Tibial artery (tissue), 4 donors: Measurements from ENCODE around the gene GNG10.

Experiments
- DNase-seq, 2 donors: peaks; one replicate each; pipeline ENCODE4 v3.0.0-alpha.2; 2019
- H3K27ac ChIP-seq, 2 donors: fragments of 200-600 bp; sonication (generic) in 1 of 2; 1 replicate in 1 of 2; 2 replicates in 1 of 2; pipeline ENCODE4 v1.5.1; 2018 to 2019; ENCODE audit warnings: mild to moderate bottlenecking in 1 of 2
- H3K27me3 ChIP-seq, 2 donors: fragments of 200-600 bp; sonication (generic) in 1 of 2; one replicate each; pipeline versions ENCODE4 v1.5.1 to v1.6.0; 2016 to 2019
- H3K36me3 ChIP-seq, 3 donors: fragments of 200-600 bp; sonication (generic) in 2 of 3; one replicate each; pipeline ENCODE4 v1.5.1; 2016 to 2019; ENCODE audit warnings: mild to moderate bottlenecking in 2 of 3
- H3K4me1 ChIP-seq, 4 donors: fragments of 200-600 bp; sonication (generic) in 2 of 4; 1 replicate in 3 of 4; 2 replicates in 1 of 4; pipeline ENCODE4 v1.5.1; 2016 to 2019
- H3K4me3 ChIP-seq, 2 donors: fragments of 200-600 bp; sonication (generic) in 1 of 2; 1 replicate in 1 of 2; 2 replicates in 1 of 2; pipeline ENCODE4 v1.5.1; 2018 to 2019; ENCODE audit warnings: mild to moderate bottlenecking in 2 of 2
- H3K9me3 ChIP-seq, 3 donors: fragments of 200-600 bp; sonication (generic) in 1 of 3; one replicate each; pipeline ENCODE4 v1.5.1; 2016 to 2019
- CTCF ChIP-seq, 2 experiments: fragments of 200-600 bp in 1 of 2; fragments of 450-650 bp in 1 of 2; IDR thresholded peaks; one replicate each; pipeline ENCODE4 v1.5.1; 2017 to 2019; ENCODE audit warnings: antibody characterized with exemption in 2 of 2, mild to moderate bottlenecking in 1 of 2, moderate library complexity in 1 of 2
- intact Hi-C: fragments of 100-400 bp; cut with DNase I; formaldehyde crosslinking; loops from one replicate; pipeline ENCODE4 v1.15.0; 2023; ENCODE audit warnings: low total_unique reads

GNG10 gene

DNA sequence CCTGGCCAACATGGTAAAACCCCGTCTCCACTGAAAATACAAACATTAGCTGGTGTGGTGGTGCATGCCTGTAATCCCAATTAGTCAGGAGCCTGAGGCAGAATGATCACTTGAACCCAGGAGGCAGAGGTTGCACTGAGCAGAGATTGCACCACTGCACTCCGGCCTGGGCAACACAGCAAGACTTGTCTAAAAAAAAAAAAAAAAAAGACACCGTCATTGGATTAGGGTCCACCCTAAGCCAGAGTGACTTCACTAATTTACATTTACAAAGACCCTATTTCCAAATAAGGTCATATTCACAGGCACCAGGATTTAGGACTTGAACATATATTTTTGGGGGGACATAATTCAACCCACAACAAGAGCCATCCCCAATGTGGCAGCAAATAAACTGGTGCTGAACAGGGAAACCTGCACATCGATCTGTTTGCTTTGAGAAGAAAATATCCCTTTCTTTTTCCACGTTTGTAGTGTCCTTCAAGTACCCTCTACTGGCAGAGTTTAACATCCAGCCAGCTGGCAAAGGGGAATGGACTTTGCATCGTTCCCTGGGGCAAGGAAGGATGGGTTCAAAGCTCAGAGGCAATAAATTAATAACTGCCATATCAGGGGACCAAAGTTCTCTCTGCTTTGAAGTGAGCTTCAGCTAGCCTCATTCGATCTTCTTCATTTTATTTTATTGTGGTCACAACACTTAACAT is 34.0 kb upstream of the GNG10 start:
- Histone ChIP-seq H3K4me1 (peaks cover 0 to 19% (median 11%) of the 10 kb centered on the region in 4 donors), H3K36me3 (no peaks in the 10 kb centered on the region), H3K27ac (no peak overlapping the region), H3K27me3 (no peaks in the 10 kb centered on the region), H3K9me3 (no peaks in the 10 kb centered on the region), H3K4me3 (no peak overlapping the region)
- no peak for TF ChIP-seq CTCF (IDR thresholded peaks at IDR 0.05)
- intact Hi-C loops = no loop called here
- DNase-seq = no peak

DNA sequence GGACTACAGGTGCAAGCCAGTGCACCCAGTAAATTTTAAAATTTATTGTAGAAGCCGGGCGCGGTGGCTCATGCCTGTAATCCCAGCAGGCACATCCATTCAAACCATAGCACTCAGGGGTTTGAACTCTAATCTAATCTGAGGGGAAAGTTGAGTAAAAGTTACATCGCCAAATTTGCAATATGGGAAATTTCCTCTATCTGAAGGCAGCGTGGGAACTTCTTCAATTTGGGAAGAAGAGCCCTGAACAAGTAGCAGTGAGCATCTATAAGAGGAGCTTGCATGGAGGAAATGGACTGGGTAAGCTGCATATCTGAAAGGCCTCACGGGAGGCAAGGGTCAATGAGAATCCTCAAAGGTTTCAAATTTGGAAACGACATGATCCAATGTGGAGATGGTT is 33.0 kb upstream of the GNG10 start:
- H3K27me3 ChIP-seq = no peaks in the 10 kb centered on the region

GRCh38 chr9:111630182-111630963 is 31.0 kb upstream of the GNG10 start:
- DNase-seq = no peak
- intact Hi-C loops = no loop called here
- Histone ChIP-seq H3K27ac (peak overlapping the region; percentile 76 to 86), H3K4me3 (peak overlapping the region; percentile 74 to 94), H3K4me1 (peaks cover 0 to 27% (median 18%) of the 10 kb centered on the region in 4 donors), H3K36me3 (no peaks in the 10 kb centered on the region), H3K27me3 (no peaks in the 10 kb centered on the region), H3K9me3 (no peaks in the 10 kb centered on the region)
- TF ChIP-seq CTCF (IDR thresholded peaks at IDR 0.05) = no peak

More for the DNA sequence above, 33.0 kb upstream of the GNG10 start:
- Histone ChIP-seq H3K4me1 (peaks cover 0 to 24% (median 18%) of the 10 kb centered on the region in 4 donors), H3K36me3 (no peaks in the 10 kb centered on the region), H3K4me3 (no peak overlapping the region), H3K9me3 (no peaks in the 10 kb centered on the region), H3K27ac (no peak overlapping the region)
- DNase-seq = no peak
- intact Hi-C loops = no loop called here
- TF ChIP-seq CTCF (IDR thresholded peaks at IDR 0.05) = no peak

GRCh38 chr9:111630964-111631213 is 30.5 kb upstream of the GNG10 start:
- no peak for DNase-seq
- Histone ChIP-seq H3K9me3 (no peaks in the 10 kb centered on the region), H3K27me3 (no peaks in the 10 kb centered on the region), H3K4me1 (peaks cover 0 to 27% (median 18%) of the 10 kb centered on the region in 4 donors), H3K27ac (peak overlapping the region; percentile 76 to 86), H3K4me3 (peak overlapping the region; percentile 74 to 94), H3K36me3 (no peaks in the 10 kb centered on the region)
- intact Hi-C loops = no loop called here
- no peak for TF ChIP-seq CTCF (IDR thresholded peaks at IDR 0.05)

DNA sequence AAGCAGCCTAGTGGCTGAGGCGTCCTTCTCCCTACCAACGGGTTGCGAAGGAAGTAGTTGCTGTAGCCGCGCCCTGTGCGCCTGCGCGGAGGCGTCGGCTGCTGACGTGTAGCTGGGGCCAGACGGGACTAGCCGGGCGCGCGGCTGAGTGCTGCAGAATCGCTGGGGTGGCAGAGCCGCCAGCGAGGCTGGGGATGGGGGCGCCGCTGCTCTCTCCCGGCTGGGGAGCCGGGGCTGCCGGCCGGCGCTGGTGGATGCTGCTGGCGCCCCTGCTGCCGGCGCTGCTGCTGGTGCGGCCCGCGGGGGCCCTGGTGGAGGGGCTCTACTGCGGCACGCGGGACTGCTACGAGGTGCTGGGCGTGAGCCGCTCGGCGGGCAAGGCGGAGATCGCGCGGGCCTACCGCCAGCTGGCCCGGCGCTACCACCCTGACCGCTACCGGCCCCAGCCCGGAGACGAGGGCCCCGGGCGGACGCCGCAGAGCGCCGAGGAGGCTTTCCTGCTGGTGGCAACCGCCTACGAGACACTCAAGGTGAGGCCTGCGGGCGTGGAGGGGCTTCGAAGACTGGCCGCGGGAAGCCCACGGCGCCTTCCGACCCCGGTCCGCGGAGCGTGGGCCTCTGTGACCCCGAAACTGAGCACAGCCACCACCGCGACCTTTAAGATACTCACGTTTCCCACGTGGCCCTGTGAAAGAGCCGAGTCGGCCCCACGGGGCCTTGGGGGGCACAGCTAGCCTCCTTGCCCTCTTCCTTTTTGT is 30.0 kb upstream of the GNG10 start, which contains the start of gene DNAJC25:
Gene DNAJC25 (plus strand): TSS at position 121 of the 758 bp plus-strand sequence. CDS start 74 bp downstream, at position 195.
- intact Hi-C loops = no loop called here
- Histone ChIP-seq H3K9me3 (no peaks in the 10 kb centered on the region), H3K27me3 (no peaks in the 10 kb centered on the region), H3K4me3 (peak within 1 kb of the TSS; percentile 74 to 94), H3K4me1 (peaks cover 0 to 27% (median 18%) of the 10 kb centered on the region in 4 donors), H3K27ac (peak within 1 kb of the TSS; percentile 76 to 86), H3K36me3 (no peaks in the 10 kb centered on the region)
- peak; percentile 94 to 98 for DNase-seq
- TF ChIP-seq CTCF (IDR thresholded peaks at IDR 0.05) = no peak
